ENCODE data around the gene DBX1.
"Not testable (repeated sequence)": the region's sequence is repeated elsewhere in the genome, so short reads cannot be mapped to it uniquely, and the experiment has no call there.

Gene DBX1

DNA sequence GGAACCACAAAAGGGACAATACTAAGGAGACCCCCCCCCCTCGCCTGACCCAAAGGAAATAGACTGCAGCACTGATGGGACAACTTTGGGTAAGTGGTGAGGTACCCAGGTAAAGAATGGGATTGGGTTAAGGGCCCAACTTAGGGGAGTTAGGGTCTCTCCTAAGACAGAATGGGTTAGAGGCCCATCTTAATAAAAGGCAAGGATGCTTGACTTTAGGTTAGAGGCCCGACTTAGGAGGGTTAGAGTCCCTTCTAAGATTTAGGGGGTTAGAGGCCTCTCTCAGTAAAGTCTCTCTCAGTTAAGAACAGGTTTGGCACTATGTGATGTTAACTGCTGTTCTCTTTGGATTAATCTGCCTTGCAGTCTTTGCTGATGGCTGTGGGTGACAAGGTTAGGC, 41.0 kb upstream of the DBX1 start:
- TF ChIP-seq, protein P1, sequence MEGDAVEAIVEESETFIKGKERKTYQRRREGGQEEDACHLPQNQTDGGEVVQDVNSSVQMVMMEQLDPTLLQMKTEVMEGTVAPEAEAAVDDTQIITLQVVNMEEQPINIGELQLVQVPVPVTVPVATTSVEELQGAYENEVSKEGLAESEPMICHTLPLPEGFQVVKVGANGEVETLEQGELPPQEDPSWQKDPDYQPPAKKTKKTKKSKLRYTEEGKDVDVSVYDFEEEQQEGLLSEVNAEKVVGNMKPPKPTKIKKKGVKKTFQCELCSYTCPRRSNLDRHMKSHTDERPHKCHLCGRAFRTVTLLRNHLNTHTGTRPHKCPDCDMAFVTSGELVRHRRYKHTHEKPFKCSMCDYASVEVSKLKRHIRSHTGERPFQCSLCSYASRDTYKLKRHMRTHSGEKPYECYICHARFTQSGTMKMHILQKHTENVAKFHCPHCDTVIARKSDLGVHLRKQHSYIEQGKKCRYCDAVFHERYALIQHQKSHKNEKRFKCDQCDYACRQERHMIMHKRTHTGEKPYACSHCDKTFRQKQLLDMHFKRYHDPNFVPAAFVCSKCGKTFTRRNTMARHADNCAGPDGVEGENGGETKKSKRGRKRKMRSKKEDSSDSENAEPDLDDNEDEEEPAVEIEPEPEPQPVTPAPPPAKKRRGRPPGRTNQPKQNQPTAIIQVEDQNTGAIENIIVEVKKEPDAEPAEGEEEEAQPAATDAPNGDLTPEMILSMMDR (IDR thresholded peaks at IDR 0.05; ENCODE audit: insufficient read depth, low read depth, low read length, missing control alignments), result no peak
- DNase-seq (ENCODE audit: low read depth), result no peak
- H3K4me3 ChIP-seq (ENCODE audit: low read length), result no peak overlapping the region

GRCh38 chr11:20200331-20200955, 40.2 kb upstream of the DBX1 start:
- not testable (repeated sequence) for DNase-seq (ENCODE audit: low read depth); H3K4me3 ChIP-seq (ENCODE audit: low read length)

DNA sequence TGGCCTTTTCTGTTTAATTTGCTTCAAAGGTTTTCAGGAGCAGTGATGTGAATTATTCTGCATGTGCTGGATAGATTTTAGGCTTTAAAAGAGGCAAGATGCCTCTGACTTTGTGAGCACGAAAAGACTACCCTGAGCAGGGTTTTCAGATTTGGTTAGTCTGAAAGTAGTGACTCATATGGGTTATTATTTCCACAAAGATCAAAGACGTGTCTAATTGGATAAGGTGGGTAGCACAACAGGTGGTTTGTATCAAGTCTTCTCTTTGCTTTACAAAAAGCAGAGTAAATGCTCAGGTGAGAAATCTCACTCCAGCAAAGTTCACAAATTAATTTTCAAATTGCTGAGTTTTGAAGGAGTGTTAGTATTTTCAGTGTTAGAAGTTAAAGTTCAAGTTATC, 37.6 kb upstream of the DBX1 start:
- H3K4me3 ChIP-seq (ENCODE audit: low read length), result no peak overlapping the region
- TF ChIP-seq, protein P1 (IDR thresholded peaks at IDR 0.05; ENCODE audit: insufficient read depth, low read depth, low read length, missing control alignments), result no peak
- no peak for DNase-seq (ENCODE audit: low read depth)

DNA sequence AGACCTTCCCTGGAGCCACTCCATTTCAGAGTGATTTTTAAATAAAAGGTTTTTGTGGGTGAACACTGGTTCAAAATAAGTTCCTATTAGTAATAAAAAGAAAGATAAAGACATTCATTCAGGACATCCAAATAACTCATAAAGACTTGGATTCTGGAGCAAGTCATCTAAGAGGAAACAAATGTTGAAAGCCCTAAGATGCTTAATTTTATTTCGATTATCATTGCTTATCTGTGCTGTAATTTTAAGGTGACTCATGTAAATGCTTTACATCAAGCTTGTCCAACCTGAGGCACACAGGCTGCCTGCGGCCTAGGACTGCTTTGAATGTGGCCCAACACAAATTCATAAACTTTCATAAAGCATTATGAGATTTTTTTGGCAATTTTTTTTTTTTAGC, 34.2 kb upstream of the DBX1 start:
- H3K4me3 ChIP-seq (ENCODE audit: low read length), result no peak overlapping the region
- TF ChIP-seq, protein P1 (IDR thresholded peaks at IDR 0.05; ENCODE audit: insufficient read depth, low read depth, low read length, missing control alignments), result no peak
- no peak for DNase-seq (ENCODE audit: low read depth)

- no peak for DNase-seq (ENCODE audit: low read depth)
- H3K4me3 ChIP-seq (ENCODE audit: low read length), result no peak overlapping the region
- TF ChIP-seq, protein P1 (IDR thresholded peaks at IDR 0.05; ENCODE audit: insufficient read depth, low read depth, low read length, missing control alignments), result no peak
These were observed 33.0 kb upstream of the DBX1 start for GRCh38 chr11:20193307-20193706.

DNA sequence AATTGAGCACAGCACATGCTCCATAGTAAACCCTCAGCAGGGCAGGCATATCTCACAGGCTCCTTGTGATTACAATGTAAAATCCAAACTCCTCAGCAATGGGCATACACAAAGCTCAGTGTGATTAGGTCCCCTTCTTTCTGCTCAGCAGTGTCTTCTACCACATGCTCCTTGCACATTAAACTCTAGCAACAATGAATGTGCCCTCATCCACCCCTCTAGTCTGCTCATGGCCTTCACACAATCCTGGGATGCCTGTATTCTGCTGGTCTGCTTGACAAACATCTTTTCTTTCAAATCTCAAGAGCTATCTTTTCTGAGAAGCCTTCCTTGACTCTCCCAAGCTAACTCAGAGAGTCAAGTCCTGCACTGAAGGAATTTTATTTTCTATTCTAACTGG, 32.4 kb upstream of the DBX1 start:
- TF ChIP-seq, protein P1 (IDR thresholded peaks at IDR 0.05; ENCODE audit: insufficient read depth, low read depth, low read length, missing control alignments), result no peak
- H3K4me3 ChIP-seq (ENCODE audit: low read length), result no peak overlapping the region
- no peak for DNase-seq (ENCODE audit: low read depth)

GRCh38 chr11:20192151-20192550, 31.9 kb upstream of the DBX1 start:
- TF ChIP-seq, protein P1 (IDR thresholded peaks at IDR 0.05; ENCODE audit: insufficient read depth, low read depth, low read length, missing control alignments), result no peak
- H3K4me3 ChIP-seq (ENCODE audit: low read length), result no peak overlapping the region
- DNase-seq (ENCODE audit: low read depth), result no peak
